RWPE2 (cell line): ENCODE results near the gene CRB3.

ENCODE experiments used
- ATAC-seq: fragments of 200-7000 bp; cut with Tn5 transposase; 3 replicates; pipeline ENCODE4 v1.9.1; 2021; ENCODE audit warnings: low read depth
- DNase-seq: peaks from one replicate; pipeline ENCODE4 v3.0.0-alpha.2; 2020; ENCODE audit warnings: low spot score
- H3K27ac ChIP-seq: fragments of 450-650 bp; 2 replicates; pipeline ENCODE4 v1.5.1; 2017; ENCODE audit warnings: mild to moderate bottlenecking; ENCODE audit not compliant: poor library complexity, severe bottlenecking
- H3K27me3 ChIP-seq: fragments of 250-450 bp; sonication (Bioruptor Pico); 2 replicates; pipeline ENCODE4 v1.5.1; 2021; ENCODE audit warnings: mild to moderate bottlenecking, moderate library complexity; ENCODE audit not compliant: insufficient read depth, poor library complexity, severe bottlenecking
- H3K36me3 ChIP-seq: fragments of 250-450 bp; sonication (Bioruptor Pico); 2 replicates; pipeline ENCODE4 v1.5.1; 2020; ENCODE audit warnings: low read depth, mild to moderate bottlenecking, moderate library complexity
- H3K4me1 ChIP-seq: fragments of 250-450 bp; sonication (Bioruptor Pico); 2 replicates; pipeline ENCODE4 v1.5.1; 2021; ENCODE audit warnings: mild to moderate bottlenecking, moderate library complexity; ENCODE audit not compliant: insufficient read depth, poor library complexity, severe bottlenecking
- H3K4me3 ChIP-seq: fragments of 250-450 bp; sonication (Bioruptor Pico); 2 replicates; pipeline ENCODE4 v1.5.1; 2021; ENCODE audit warnings: mild to moderate bottlenecking, moderate library complexity; ENCODE audit not compliant: severe bottlenecking
- H3K9me3 ChIP-seq: fragments of 250-450 bp; sonication (Bioruptor Pico); 2 replicates; pipeline ENCODE4 v1.5.1; 2021; ENCODE audit warnings: mild to moderate bottlenecking, moderate library complexity; ENCODE audit not compliant: severe bottlenecking
- CTCF ChIP-seq: fragments of 450-650 bp; IDR thresholded peaks from one replicate; pipeline ENCODE4 v1.5.1; 2017; ENCODE audit warnings: mild to moderate bottlenecking, moderate library complexity; ENCODE audit not compliant: poor library complexity, severe bottlenecking

CRB3 gene

GRCh38 chr19:6429419-6430221, 34.5 kb upstream of the CRB3 start:
- no peak overlapping the region for H3K4me3 ChIP-seq
- no peak for ATAC-seq
- peaks cover 5% of the 10 kb centered on the region for H3K4me1 ChIP-seq
- TF ChIP-seq CTCF, result no peak
- no peaks in the 10 kb centered on the region for H3K27me3 ChIP-seq
- no peak for DNase-seq
- H3K36me3 ChIP-seq, result no peaks in the 10 kb centered on the region
- no peak overlapping the region for H3K27ac ChIP-seq
- H3K9me3 ChIP-seq, result no peaks in the 10 kb centered on the region

GRCh38 chr19:6431891-6432290, 32.2 kb upstream of the CRB3 start:
- no peak overlapping the region for H3K4me3 ChIP-seq
- H3K4me1 ChIP-seq, result no peaks in the 10 kb centered on the region
- DNase-seq (no peak), ATAC-seq (no peak)
- no peaks in the 10 kb centered on the region for H3K9me3 ChIP-seq
- H3K36me3 ChIP-seq, result no peaks in the 10 kb centered on the region
- no peak for TF ChIP-seq CTCF
- H3K27ac ChIP-seq, result no peak overlapping the region
- no peaks in the 10 kb centered on the region for H3K27me3 ChIP-seq

- H3K27ac ChIP-seq, result no peak overlapping the region
- DNase-seq (no peak), ATAC-seq (no peak)
- TF ChIP-seq CTCF, result no peak
- H3K27me3 ChIP-seq, result no peaks in the 10 kb centered on the region
- no peaks in the 10 kb centered on the region for H3K4me1 ChIP-seq
- no peaks in the 10 kb centered on the region for H3K9me3 ChIP-seq
- H3K4me3 ChIP-seq, result no peak overlapping the region
- H3K36me3 ChIP-seq, result no peaks in the 10 kb centered on the region
These were observed 30.9 kb upstream of the CRB3 start for GRCh38 chr19:6433165-6433564.

GRCh38 chr19:6433663-6434062, 30.4 kb upstream of the CRB3 start, which contains the start of gene SLC25A41:
TSS of gene SLC25A41 (minus strand) at chr19:6433763. CDS start at chr19:6433693, 70 bp downstream.
- no peak for TF ChIP-seq CTCF

GRCh38 chr19:6439743-6440142, 24.3 kb upstream of the CRB3 start:
- ATAC-seq (no peak), DNase-seq (no peak)
- no peaks in the 10 kb centered on the region for H3K27me3 ChIP-seq
- H3K4me1 ChIP-seq, result no peaks in the 10 kb centered on the region
- H3K9me3 ChIP-seq, result no peaks in the 10 kb centered on the region
- H3K4me3 ChIP-seq, result no peak overlapping the region
- no peak overlapping the region for H3K27ac ChIP-seq
- no peak for TF ChIP-seq CTCF
- no peaks in the 10 kb centered on the region for H3K36me3 ChIP-seq

More at GRCh38 chr19:6433663-6434062, 30.4 kb upstream of the CRB3 start, which contains the start of gene SLC25A41:
- Histone ChIP-seq H3K4me3 (no peak within 1 kb of the TSS), H3K36me3 (no peaks in the 10 kb centered on the region), H3K4me1 (no peaks in the 10 kb centered on the region), H3K9me3 (no peaks in the 10 kb centered on the region), H3K27me3 (no peaks in the 10 kb centered on the region), H3K27ac (no peak within 1 kb of the TSS)
- DNase-seq, result no peak
- ATAC-seq, result no peak
